C4-2B (cell line): ENCODE results near the gene SLC16A3.

Source experiments
- CTCF ChIP-seq: fragments of 450-650 bp; conservative IDR thresholded peaks from 2 replicates; pipeline ENCODE4 v1.5.1; 2017; ENCODE audit warnings: mild to moderate bottlenecking
- ZFX ChIP-seq: fragments of 450-650 bp; IDR thresholded peaks from 2 replicates; pipeline ENCODE4 v1.6.1; 2017

GRCh38 chr17:82266142-82266541 is 37.3 kb downstream of the SLC16A3 start:
- no peak for TF ChIP-seq CTCF
- TF ChIP-seq ZFX = no peak
